ENCODE data around the gene TBC1D5.

TBC1D5 gene

GRCh38 chr3:17122758-17123157, 619.7 kb downstream of the TBC1D5 start:
- no peak for DNase-seq

- DNase-seq: no peak
These were observed 621.1 kb downstream of the TBC1D5 start for GRCh38 chr3:17121336-17121735.

GRCh38 chr3:17120115-17120514, 622.3 kb downstream of the TBC1D5 start:
- no peak for DNase-seq

DNA sequence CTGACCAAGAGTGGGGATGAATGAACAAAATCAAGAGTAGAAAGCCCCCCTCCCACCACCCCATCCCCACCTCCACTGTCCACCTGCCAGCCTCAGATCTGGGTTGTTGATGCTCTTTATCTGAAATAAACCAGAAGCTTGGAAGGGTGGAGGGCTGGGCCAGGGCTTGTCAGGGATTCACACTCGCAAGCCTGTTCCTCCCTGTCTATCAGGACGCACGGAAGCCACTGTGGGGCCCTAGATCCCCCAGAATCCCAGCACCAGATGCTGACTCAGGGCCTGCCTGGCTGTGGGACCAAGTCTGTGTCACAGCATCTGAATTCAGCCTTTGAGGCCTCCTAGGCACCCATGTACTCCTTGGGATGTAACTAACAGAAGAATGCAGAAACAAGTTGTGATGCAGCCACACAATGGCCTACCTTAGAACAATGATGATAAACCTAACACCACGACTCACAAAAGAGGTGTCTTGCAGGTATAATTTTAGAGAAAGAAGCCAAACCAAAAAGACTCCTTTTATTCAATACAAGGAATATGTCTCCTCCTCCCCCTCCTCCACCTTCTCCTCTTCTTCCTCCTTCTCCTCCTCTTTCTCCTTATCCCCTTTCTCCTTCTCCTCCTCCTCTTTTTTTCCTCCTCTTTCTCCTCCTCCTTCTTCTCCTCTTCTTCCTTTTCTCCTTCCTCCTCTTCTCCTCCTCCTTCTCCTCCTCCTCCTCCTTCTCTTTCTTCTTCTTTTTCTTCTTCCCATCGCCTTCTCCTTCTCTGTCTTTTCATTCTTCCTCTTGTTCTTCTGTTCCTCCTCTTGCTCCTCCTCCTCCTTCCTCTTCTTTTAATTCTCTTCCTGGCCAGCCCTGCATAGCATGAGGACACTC, 623.0 kb downstream of the TBC1D5 start:
- no peak for DNase-seq

DNA sequence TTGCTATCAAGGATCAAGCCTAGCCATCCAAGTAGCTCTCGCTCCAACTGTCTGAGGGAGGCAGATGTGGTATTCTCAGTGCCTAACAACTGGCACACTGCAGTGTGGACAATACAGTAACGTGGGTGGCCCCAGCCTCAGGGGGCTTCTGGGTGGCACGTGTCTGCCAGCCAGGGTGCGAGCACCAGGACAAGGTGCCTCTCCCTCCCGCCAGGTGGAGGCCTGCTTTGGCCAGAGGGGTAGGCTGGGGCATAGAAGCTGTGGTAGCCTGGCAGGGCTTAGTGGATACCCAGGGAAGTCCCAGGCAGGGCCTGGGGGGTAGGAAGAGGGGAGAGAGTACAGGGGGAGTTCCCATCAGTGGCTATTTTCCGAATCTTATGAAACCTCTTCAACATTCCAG, 623.7 kb downstream of the TBC1D5 start:
- DNase-seq: no peak

- DNase-seq: no peak
These were observed 626.3 kb downstream of the TBC1D5 start for GRCh38 chr3:17116007-17116600.

DNA sequence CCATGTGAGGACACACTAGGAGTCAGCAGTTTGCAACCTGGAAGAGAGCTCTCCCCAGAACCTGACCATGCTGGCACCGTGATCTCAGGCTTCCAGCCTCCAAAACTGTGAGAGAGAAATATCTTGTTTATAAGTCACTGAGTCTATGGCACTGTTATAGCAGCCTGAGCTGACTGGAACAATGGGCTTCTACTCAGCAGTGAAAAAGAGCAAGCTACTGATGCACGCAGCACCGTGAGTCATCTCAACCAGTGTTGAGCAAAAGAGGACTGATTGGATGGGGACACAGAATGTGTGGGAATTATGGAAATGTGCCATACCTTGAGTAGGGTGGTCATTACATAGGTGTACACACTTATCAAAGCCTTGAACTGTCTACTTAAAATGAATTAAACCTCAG, 627.2 kb downstream of the TBC1D5 start:
- DNase-seq: no peak

GRCh38 chr3:17111586-17111985, 630.8 kb downstream of the TBC1D5 start:
- DNase-seq: no peak

DNA sequence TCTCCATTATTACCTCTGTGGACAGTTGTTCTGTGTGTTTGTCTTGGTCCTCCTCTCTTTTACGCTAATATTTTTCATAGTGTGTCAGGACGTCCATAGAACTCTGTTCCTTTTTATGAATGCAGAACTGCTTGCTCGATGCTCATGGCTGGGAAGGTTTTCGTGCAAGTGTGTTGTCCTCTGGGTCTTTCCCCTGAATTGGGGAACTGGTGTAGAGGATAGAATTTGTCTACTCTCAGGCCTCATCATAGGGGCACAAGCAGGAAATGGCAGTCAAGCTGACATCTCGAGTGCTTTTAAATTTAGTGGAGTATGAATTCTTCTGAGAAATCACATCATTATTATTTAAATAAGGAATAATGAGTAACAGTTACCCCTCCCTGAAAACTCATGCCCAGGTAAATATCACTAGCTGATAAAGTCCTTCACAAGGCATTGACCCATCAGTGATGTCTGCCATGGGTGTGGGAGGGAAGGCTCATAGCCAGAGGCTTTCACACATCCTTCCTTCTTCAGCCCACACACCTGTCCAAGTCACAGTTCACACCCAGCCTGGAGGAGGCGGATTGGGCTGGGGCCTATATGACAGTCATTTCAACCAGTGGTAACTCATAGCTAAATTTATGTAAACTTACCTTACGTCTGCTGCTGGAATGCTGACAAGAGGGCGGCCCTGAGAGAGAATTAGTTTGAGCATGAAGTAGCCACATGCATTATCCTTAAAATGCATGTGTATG, 631.6 kb downstream of the TBC1D5 start:
- no peak for DNase-seq

All from NCI-H187 (cell line).